ENCODE measurements around the gene CCDC51.

CCDC51 gene

DNA sequence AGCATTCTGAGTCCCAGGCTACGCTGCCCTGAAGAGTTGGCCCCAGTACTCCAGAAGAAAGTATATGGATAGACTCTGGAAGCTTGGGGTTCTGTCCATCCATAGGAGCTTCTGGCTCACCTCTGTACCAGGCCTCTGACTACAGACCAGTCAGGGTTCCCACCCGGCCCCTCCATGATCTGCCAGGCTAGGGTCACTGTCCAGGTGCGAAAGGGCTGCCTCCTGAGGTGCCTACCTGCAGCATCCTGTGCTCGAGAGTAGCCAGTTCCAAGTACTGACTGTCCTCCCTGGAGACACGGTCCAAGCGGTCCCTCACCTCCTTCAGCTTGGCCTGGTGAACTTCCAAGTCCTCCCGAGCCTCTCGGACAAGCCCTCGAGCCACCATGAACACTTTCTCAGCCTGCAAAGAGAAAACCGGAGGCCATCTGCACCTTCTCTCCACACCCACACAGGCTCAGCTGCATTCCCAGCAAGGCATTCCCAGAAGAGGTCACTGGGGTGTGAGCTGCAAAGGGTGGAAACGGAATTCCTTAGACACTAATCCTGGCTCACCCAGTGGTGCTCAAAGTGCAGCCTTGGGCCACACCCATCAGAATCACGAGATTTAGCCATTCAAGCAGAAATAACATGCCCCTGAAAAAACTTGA is 6.3 kb downstream of the CCDC51 start:
- peak overlapping the region; percentile 1 for H2BK120ac ChIP-seq (ENCODE audit: insufficient read depth, low read length, poor library complexity)
- no CpG with 5 or more reads among the region's 12 CpGs for WGBS (ENCODE audit: extremely low coverage, insufficient coverage, insufficient read length)

GRCh38 chr3:48432411-48433371 is 7.2 kb downstream of the CCDC51 start:
- DNase-seq, result peak; percentile 21 to 54
- Histone ChIP-seq H3K4me2 (ENCODE audit: low read length) (no peak overlapping the region), H3K4me3 (ENCODE audit: low read depth, low read length) (no peak overlapping the region), H3K4me1 (ENCODE audit: control insufficient read depth in 1 of 2, insufficient read depth in 2 of 2, low read length in 2 of 2) (peaks cover 39 to 44% of the 10 kb centered on the region in 2 experiments), H3K14ac (ENCODE audit: low read length) (peak overlapping the region; percentile 18), H3K23ac (ENCODE audit: low read length) (no peak overlapping the region), H2BK120ac (ENCODE audit: insufficient read depth, low read length, poor library complexity) (peak overlapping the region; percentile 21), H3K36me3 (ENCODE audit: control insufficient read depth in 1 of 2, insufficient read depth in 2 of 2, low read length in 2 of 2) (peaks cover 14 to 19% of the 10 kb centered on the region in 2 experiments), H2AK5ac (ENCODE audit: low read length) (no peak overlapping the region), H3K27me3 (ENCODE audit: insufficient read depth, low read length) (no peaks in the 10 kb centered on the region), H2BK5ac (ENCODE audit: low read depth, low read length, poor library complexity) (peak overlapping the region; percentile 44), H4K8ac (ENCODE audit: low read depth, low read length) (peak overlapping the region; percentile 14), H3K79me1 (ENCODE audit: low read length) (peaks cover 16% of the 10 kb centered on the region), H3K9ac (ENCODE audit: low read length) (no peak overlapping the region), H4K91ac (ENCODE audit: low read depth, low read length) (peak overlapping the region; percentile 71), H2AFZ (ENCODE audit: insufficient read depth, low read length, poor library complexity) (no peak overlapping the region), H4K12ac (ENCODE audit: low read depth, low read length) (no peak overlapping the region), H3K79me2 (ENCODE audit: control insufficient read depth, insufficient read depth, low read length, poor library complexity) (peaks cover 15% of the 10 kb centered on the region), H3K9me3 (ENCODE audit: insufficient read depth, low read depth, low read length) (no peaks in the 10 kb centered on the region), H3K4ac (ENCODE audit: low read depth, low read length) (no peak overlapping the region), H2BK12ac (ENCODE audit: low read length) (no peak overlapping the region), H3K27ac (ENCODE audit: low read depth, low read length) (peak overlapping the region; percentile 61), H3K18ac (ENCODE audit: low read length) (no peak overlapping the region)
- no CpG with 5 or more reads among the region's 16 CpGs for WGBS (ENCODE audit: extremely low coverage, insufficient coverage, insufficient read length)

More for the DNA sequence above, 6.3 kb downstream of the CCDC51 start:
- no peak overlapping the region for H3K9ac ChIP-seq (ENCODE audit: low read length)
- H4K8ac ChIP-seq (ENCODE audit: low read depth, low read length), result no peak overlapping the region
- H3K4me2 ChIP-seq (ENCODE audit: low read length), result no peak overlapping the region
- H3K14ac ChIP-seq (ENCODE audit: low read length), result peak overlapping the region; percentile 9
- no peak overlapping the region for H2AK5ac ChIP-seq (ENCODE audit: low read length)
- H2BK5ac ChIP-seq (ENCODE audit: low read depth, low read length, poor library complexity), result peak overlapping the region; percentile 5
- H3K36me3 ChIP-seq (ENCODE audit: control insufficient read depth in 1 of 2, insufficient read depth in 2 of 2, low read length in 2 of 2), result peaks cover 14 to 19% of the 10 kb centered on the region in 2 experiments
- no peak overlapping the region for H2BK12ac ChIP-seq (ENCODE audit: low read length)
- no peak overlapping the region for H3K4me3 ChIP-seq (ENCODE audit: low read depth, low read length)
- H4K91ac ChIP-seq (ENCODE audit: low read depth, low read length), result peak overlapping the region; percentile 71
- no peak overlapping the region for H3K23ac ChIP-seq (ENCODE audit: low read length)
- peaks cover 7% of the 10 kb centered on the region for H3K79me2 ChIP-seq (ENCODE audit: control insufficient read depth, insufficient read depth, low read length, poor library complexity)
- no peak overlapping the region for H4K12ac ChIP-seq (ENCODE audit: low read depth, low read length)
- H2AFZ ChIP-seq (ENCODE audit: insufficient read depth, low read length, poor library complexity), result no peak overlapping the region
- peaks cover 31 to 35% of the 10 kb centered on the region in 2 experiments for H3K4me1 ChIP-seq (ENCODE audit: control insufficient read depth in 1 of 2, insufficient read depth in 2 of 2, low read length in 2 of 2)
- peak overlapping the region; percentile 37 for H3K18ac ChIP-seq (ENCODE audit: low read length)
- peak overlapping the region; percentile 61 for H3K27ac ChIP-seq (ENCODE audit: low read depth, low read length)
- peaks cover 16% of the 10 kb centered on the region for H3K79me1 ChIP-seq (ENCODE audit: low read length)
- no peak overlapping the region for H3K4ac ChIP-seq (ENCODE audit: low read depth, low read length)
- peak; percentile 90 to 96 for DNase-seq
- no peaks in the 10 kb centered on the region for H3K9me3 ChIP-seq (ENCODE audit: insufficient read depth, low read depth, low read length)
- no peaks in the 10 kb centered on the region for H3K27me3 ChIP-seq (ENCODE audit: insufficient read depth, low read length)

DNA sequence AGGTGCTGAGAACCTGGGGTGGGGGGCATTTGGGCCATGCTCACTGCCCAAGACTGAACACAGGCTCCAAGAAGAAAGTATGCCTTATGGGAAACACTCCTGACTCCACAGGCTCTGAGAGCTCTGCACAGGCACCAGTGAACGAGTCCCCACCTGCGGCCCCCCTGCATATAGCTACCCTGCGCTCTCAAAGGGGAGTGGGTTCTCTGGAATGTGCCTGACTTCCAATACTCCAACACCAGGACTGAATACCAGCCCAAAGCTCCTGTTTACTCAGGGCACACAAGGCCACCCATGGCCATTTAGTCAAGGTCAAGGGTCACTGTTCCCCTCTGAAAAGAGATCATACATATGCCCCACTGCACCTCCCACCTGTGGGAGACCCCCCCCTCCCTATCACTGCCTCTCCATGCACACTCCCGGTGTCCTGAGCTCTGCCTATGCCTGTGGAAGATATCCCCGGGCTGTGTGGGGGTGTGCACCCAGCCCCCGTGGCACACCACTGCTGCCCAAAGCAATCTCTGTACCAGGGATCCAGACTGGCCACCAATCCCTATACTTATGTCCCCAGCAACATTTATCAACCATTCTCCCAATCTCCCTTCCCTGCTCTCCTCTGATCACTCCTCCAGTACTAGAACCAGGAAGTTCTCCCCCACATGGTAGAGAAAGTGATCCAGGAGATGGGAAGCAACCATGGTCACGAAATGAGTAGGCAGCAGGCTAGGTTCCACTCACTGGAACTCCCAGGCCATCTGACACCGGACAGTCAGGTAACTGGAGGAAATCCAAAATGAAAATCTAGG is 8.5 kb downstream of the CCDC51 start:
- H3K27ac ChIP-seq (ENCODE audit: low read depth, low read length), result no peak overlapping the region
- H2AK5ac ChIP-seq (ENCODE audit: low read length), result no peak overlapping the region
- peak overlapping the region; percentile 14 for H4K12ac ChIP-seq (ENCODE audit: low read depth, low read length)
- H2BK12ac ChIP-seq (ENCODE audit: low read length), result peak overlapping the region; percentile 12
- peaks cover 14 to 19% of the 10 kb centered on the region in 2 experiments for H3K36me3 ChIP-seq (ENCODE audit: control insufficient read depth in 1 of 2, insufficient read depth in 2 of 2, low read length in 2 of 2)
- H3K23ac ChIP-seq (ENCODE audit: low read length), result no peak overlapping the region
- WGBS (ENCODE audit: extremely low coverage, insufficient coverage, insufficient read length), result no CpG with 5 or more reads among the region's 8 CpGs
- no peak overlapping the region for H3K4ac ChIP-seq (ENCODE audit: low read depth, low read length)
- peaks cover 16% of the 10 kb centered on the region for H3K79me1 ChIP-seq (ENCODE audit: low read length)
- no peak overlapping the region for H4K8ac ChIP-seq (ENCODE audit: low read depth, low read length)
- peak overlapping the region; percentile 38 for H4K91ac ChIP-seq (ENCODE audit: low read depth, low read length)
- H3K4me2 ChIP-seq (ENCODE audit: low read length), result no peak overlapping the region
- no peak overlapping the region for H3K18ac ChIP-seq (ENCODE audit: low read length)
- H3K9ac ChIP-seq (ENCODE audit: low read length), result no peak overlapping the region
- no peak overlapping the region for H2AFZ ChIP-seq (ENCODE audit: insufficient read depth, low read length, poor library complexity)
- H2BK120ac ChIP-seq (ENCODE audit: insufficient read depth, low read length, poor library complexity), result no peak overlapping the region
- H3K14ac ChIP-seq (ENCODE audit: low read length), result peak overlapping the region; percentile 6
- H3K4me1 ChIP-seq (ENCODE audit: control insufficient read depth in 1 of 2, insufficient read depth in 2 of 2, low read length in 2 of 2), result peaks cover 42 to 47% of the 10 kb centered on the region in 2 experiments
- no peaks in the 10 kb centered on the region for H3K27me3 ChIP-seq (ENCODE audit: insufficient read depth, low read length)
- no peak overlapping the region for H2BK5ac ChIP-seq (ENCODE audit: low read depth, low read length, poor library complexity)
- H3K79me2 ChIP-seq (ENCODE audit: control insufficient read depth, insufficient read depth, low read length, poor library complexity), result peaks cover 19% of the 10 kb centered on the region
- H3K9me3 ChIP-seq (ENCODE audit: insufficient read depth, low read depth, low read length), result no peaks in the 10 kb centered on the region
- no peak overlapping the region for H3K4me3 ChIP-seq (ENCODE audit: low read depth, low read length)
- no peak for DNase-seq

DNA sequence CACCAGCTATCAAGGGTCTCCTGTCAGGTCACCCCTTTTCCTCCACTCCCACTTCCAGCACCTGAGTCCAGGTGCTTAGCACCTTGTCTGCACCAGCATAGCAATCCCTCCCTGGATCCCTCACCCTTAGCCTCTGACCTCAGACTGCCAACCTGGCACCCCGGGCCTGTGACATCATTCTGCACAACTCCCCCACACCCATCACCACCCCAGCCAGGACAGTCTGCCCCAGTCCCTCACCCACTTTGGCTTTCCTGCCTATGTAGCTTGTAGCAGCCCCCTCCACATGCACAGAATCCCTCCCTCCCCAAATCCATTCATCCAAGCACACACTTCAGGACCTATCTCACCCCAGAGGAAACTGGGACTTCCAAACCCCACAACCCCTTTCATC is 9.2 kb downstream of the CCDC51 start:
- no peaks in the 10 kb centered on the region for H3K9me3 ChIP-seq (ENCODE audit: insufficient read depth, low read depth, low read length)
- peaks cover 16% of the 10 kb centered on the region for H3K79me1 ChIP-seq (ENCODE audit: low read length)
- H3K4me1 ChIP-seq (ENCODE audit: control insufficient read depth in 1 of 2, insufficient read depth in 2 of 2, low read length in 2 of 2), result peaks cover 47 to 54% of the 10 kb centered on the region in 2 experiments
- peak overlapping the region; percentile 5 for H3K14ac ChIP-seq (ENCODE audit: low read length)
- H3K27me3 ChIP-seq (ENCODE audit: insufficient read depth, low read length), result no peaks in the 10 kb centered on the region
- peak overlapping the region; percentile 37 for H4K91ac ChIP-seq (ENCODE audit: low read depth, low read length)
- no peak overlapping the region for H4K12ac ChIP-seq (ENCODE audit: low read depth, low read length)
- no peak overlapping the region for H3K4me3 ChIP-seq (ENCODE audit: low read depth, low read length)
- H3K79me2 ChIP-seq (ENCODE audit: control insufficient read depth, insufficient read depth, low read length, poor library complexity), result peaks cover 20% of the 10 kb centered on the region
- H2BK5ac ChIP-seq (ENCODE audit: low read depth, low read length, poor library complexity), result no peak overlapping the region
- DNase-seq, result no peak
- H2AFZ ChIP-seq (ENCODE audit: insufficient read depth, low read length, poor library complexity), result no peak overlapping the region
- whole genome bisulfite sequencing (ENCODE audit: extremely low coverage, insufficient coverage, insufficient read length), result no CpG with 5 or more reads among the region's 1 CpG
- no peak overlapping the region for H3K4me2 ChIP-seq (ENCODE audit: low read length)
- H2BK12ac ChIP-seq (ENCODE audit: low read length), result peak overlapping the region; percentile 20
- H2AK5ac ChIP-seq (ENCODE audit: low read length), result peak overlapping the region; percentile 45
- H4K8ac ChIP-seq (ENCODE audit: low read depth, low read length), result peak overlapping the region; percentile 28
- no peak overlapping the region for H3K27ac ChIP-seq (ENCODE audit: low read depth, low read length)
- H3K36me3 ChIP-seq (ENCODE audit: control insufficient read depth in 1 of 2, insufficient read depth in 2 of 2, low read length in 2 of 2), result peaks cover 14 to 19% of the 10 kb centered on the region in 2 experiments
- H3K23ac ChIP-seq (ENCODE audit: low read length), result no peak overlapping the region
- peak overlapping the region; percentile 19 for H3K18ac ChIP-seq (ENCODE audit: low read length)
- peak overlapping the region; percentile 40 for H3K4ac ChIP-seq (ENCODE audit: low read depth, low read length)
- H2BK120ac ChIP-seq (ENCODE audit: insufficient read depth, low read length, poor library complexity), result no peak overlapping the region
- no peak overlapping the region for H3K9ac ChIP-seq (ENCODE audit: low read length)
